Measurements from ENCODE around the gene JAZF1.

Gene JAZF1

DNA sequence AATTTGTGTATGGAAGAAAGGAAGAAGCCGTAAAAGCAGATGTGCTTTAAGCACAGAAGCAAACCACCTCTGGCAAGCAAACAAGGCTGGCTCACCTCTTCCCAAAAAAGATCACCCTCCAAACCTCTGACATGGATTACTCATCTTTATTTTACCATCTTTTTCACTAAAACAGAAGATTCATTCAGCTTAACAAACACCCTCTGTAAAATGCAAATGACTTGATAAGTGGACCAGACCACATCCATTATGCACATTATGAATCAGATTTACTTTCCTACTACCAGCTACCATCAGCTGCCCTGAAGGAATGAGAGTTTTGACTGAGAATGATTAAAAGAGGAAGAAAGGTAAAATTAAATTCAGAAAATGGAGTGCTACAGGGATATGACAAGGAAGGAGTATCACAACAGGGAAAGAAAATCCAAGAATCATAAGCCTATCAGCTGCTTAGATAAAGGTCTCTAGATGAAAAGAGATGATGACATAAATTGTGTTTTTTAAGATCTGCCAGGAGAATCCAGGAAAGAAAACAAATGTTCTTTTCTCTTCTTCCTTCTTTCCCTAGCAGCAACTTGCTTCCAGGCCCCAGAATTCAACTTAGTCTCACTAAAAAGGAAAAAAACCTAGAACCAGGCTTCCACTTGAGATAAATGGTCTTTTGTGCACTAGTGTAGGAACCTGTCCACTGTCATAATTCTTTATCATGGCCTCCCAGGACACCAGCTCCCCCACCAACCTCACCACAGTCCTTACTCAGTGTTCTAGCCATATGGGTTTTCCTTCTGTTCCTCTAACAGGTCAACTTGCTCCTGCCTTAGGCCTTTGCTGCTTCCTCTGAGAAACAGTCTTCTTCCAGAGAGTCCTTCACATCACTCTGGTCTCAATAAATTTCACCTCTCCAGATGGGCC lies 47.4 kb downstream of the JAZF1 start:
- no peak for DNase-seq

DNA sequence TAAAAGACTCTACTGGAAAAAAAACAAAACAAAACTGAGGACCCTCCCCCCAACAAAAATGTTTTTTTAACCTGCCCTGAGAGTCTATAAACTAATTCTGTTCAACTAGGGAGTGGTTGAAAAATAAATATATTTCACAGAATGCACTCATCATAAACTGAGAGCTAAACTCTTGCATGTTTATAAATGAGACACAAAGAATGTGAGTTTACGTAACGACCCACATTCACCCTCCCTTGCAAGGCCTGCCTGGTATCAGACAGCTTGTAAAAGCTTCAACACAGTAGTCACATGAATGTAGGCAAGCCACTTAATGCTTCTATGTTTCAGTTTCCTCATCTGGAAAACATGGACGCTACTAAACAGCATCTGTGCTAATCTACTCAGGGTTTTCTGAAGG lies 50.3 kb downstream of the JAZF1 start:
- DNase-seq: no peak

GRCh38 chr7:28128608-28129007 lies 52.0 kb downstream of the JAZF1 start:
- no peak for DNase-seq

GRCh38 chr7:28126410-28127041 lies 54.1 kb downstream of the JAZF1 start:
- no peak for DNase-seq

GRCh38 chr7:28125431-28126409 lies 54.9 kb downstream of the JAZF1 start:
- DNase-seq: no peak

- no peak for DNase-seq
These were observed 56.2 kb downstream of the JAZF1 start for GRCh38 chr7:28124413-28124812.

DNA sequence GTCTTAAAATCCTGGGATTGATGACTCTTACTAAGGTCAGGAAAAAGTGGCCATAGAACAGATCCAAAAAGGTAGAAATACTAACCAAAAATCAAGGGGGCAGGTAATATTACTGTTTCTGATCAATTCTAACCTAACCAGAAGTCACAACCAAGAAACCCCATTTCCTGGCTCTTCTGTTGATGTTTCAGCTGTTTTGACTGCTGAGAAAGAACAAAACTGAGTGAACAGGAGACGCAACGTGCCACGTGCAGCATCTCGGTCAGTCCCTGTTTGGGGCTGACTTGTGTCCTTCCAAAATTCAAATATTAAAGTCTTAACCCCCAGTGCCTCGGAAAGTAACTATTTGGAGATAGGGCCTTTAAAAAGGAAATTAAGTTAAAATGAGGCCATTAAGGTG lies 56.8 kb downstream of the JAZF1 start:
- DNase-seq: no peak

- no peak for DNase-seq
These were observed 59.1 kb downstream of the JAZF1 start for GRCh38 chr7:28121496-28121895.

GRCh38 chr7:28116041-28116440 lies 64.6 kb downstream of the JAZF1 start:
- no peak for DNase-seq

- DNase-seq: no peak
These were observed 65.3 kb downstream of the JAZF1 start for GRCh38 chr7:28115261-28115660.

DNA sequence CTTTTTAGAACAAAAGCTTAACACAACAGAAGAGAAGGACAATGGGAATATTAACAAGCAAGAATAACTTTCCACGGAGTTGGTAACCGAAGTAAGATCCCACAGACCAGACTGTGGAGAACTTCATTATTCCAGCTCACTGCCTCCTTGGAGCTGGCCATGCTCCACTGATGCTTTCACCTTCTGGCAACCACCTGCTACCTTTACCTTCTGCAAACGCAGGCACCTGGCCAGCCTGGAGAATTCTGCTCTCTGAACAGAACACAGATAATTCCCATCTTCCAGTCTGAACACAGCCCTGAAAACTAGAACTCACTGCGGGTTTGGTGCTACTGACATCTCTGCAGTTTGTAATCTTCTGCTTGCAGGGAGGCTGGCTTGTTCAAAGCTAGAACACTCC lies 66.5 kb downstream of the JAZF1 start:
- DNase-seq: no peak

GRCh38 chr7:28112883-28113540 lies 67.6 kb downstream of the JAZF1 start:
- DNase-seq: no peak

- DNase-seq: no peak
These were observed 68.1 kb downstream of the JAZF1 start for GRCh38 chr7:28112467-28112866.

DNA sequence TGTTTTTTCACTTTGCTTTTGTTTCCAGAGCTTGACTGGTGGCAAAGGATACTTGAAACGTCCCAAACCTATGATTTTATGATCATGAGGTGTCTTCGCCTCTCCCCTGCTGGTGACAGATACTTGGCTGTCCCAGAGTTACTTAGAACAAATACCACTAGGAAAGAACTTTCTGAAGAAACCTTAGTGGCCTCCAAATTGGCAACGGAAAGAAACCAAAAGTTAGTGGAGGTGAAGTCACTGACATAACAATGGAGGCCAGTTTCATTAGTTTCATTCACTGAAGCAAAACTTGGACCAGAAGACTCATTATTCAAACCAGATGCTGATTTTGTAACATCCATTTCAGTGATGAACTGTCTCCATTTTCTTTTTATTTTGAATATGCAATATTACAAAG lies 68.6 kb downstream of the JAZF1 start:
- no peak for DNase-seq

DNA sequence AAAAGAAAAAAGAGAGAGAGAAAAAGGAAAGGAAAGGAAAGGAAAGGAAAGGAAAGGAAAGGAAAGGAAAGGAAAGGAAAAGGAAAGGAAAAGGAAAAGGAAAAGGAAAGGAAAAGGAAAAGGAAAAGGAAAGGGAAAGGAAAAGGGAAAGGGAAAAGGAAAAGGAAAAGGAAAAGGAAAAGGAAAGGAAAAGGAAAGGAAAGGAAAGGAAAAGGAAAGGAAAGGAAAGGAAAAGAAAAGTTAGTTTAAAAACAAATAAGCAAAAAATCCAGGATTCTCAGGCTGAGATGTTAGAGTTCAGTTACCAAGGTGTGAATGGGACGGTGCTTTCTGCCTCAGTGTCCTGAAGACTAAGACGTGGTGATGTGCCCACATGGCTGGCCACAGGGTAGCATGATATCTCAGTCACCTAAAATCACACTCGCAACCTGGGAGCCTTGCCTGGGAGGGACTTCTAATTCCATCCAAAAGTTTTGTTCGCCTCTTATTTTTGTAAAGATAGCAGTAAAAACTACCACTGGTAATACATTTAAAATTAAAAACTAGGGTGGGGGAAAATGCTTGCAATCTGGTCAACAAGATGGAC lies 70.1 kb downstream of the JAZF1 start:
- no peak for DNase-seq

GRCh38 chr7:28108747-28109146 lies 71.8 kb downstream of the JAZF1 start:
- DNase-seq: no peak

- DNase-seq: no peak
These were observed 72.6 kb downstream of the JAZF1 start for GRCh38 chr7:28107960-28108359.

- no peak for DNase-seq
These were observed 74.2 kb downstream of the JAZF1 start for GRCh38 chr7:28106321-28106829.

DNA sequence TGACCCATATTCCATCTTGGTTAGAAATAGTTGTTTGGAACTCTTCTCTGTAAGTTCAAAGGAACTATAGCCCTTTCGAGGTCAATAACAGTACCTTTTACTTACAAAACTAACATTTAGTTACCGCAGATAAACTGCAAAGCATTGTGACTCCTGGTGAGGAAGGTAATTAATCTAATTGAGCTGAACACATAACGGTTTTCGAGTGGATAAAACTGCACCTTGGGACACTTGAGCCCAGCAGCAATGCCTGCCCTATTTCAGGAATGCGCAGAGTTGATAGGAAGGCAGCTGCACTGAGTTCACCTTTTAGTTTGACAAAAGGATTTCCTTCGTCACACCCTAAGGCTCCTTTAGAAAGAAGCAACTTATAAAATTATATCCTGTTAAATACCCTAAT lies 75.4 kb downstream of the JAZF1 start:
- no peak for DNase-seq

- DNase-seq: no peak
These were observed 75.8 kb downstream of the JAZF1 start for GRCh38 chr7:28104811-28105210.

GRCh38 chr7:28104041-28104541 lies 76.5 kb downstream of the JAZF1 start:
- no peak for DNase-seq

DNA sequence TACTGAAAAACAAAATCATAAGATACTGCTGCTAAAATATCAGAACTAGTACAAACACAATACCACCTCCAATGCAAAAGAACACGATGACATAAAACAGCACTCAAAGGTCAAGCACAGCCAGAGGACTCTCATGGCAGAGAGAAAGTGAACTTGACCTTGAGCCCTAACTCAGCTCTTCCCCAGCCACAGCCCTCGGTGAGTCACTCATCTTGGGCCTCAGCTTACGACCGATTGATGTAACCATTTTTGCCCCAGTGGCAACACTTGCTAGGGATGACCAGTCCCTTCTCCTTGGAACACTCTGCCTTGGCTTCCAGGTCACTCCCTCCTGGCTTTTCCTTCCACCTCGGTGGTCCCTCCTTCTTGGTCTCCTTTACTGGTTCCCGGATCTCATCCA lies 77.8 kb downstream of the JAZF1 start:
- no peak for DNase-seq
